ENCODE results near the gene C16orf96. TPM values are rescaled to one million over a fixed set of nuclear protein-coding genes. Genes with fewer than 3 reads are reported as not detected.

The C16orf96 gene
- total and polyA plus RNA-seq, 2 of the 8 experiments (the other 6 are each of a cell fraction or from before 2014, with no cell fraction given), result 1.0 to 1.3 TPM

DNA sequence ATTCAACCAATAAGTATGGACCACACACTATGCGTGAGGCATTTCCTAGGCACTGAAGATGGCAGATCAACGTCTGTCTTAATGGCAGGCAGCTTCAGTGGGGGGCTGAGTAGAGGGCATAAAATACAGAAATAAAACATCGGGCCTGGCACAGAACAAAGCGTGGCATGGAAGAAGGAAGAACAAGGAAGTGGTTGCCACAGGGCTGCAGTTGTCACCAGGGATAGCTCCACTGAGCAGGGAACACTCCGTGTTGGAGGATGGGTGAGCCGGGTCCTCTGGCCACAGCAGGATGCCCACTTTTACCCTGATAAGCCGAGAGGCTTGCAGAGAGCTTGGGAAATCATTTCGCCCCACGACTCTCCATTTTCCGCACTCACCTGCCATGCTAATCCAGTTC lies 23.9 kb upstream of the C16orf96 start (continued):
- TF ChIP-seq, protein P1, sequence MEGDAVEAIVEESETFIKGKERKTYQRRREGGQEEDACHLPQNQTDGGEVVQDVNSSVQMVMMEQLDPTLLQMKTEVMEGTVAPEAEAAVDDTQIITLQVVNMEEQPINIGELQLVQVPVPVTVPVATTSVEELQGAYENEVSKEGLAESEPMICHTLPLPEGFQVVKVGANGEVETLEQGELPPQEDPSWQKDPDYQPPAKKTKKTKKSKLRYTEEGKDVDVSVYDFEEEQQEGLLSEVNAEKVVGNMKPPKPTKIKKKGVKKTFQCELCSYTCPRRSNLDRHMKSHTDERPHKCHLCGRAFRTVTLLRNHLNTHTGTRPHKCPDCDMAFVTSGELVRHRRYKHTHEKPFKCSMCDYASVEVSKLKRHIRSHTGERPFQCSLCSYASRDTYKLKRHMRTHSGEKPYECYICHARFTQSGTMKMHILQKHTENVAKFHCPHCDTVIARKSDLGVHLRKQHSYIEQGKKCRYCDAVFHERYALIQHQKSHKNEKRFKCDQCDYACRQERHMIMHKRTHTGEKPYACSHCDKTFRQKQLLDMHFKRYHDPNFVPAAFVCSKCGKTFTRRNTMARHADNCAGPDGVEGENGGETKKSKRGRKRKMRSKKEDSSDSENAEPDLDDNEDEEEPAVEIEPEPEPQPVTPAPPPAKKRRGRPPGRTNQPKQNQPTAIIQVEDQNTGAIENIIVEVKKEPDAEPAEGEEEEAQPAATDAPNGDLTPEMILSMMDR (IDR thresholded peaks at IDR 0.05; ENCODE audit: control extremely low read depth in 1 of 3, insufficient read depth in 1 of 3, low read depth in 1 of 3, low read length in 3 of 3), result no peak
- TF ChIP-seq CHD1 (IDR thresholded peaks at IDR 0.05; ENCODE audit: low read depth, low read length), result no peak
- no peak for TF ChIP-seq JUN (IDR thresholded peaks at IDR 0.05; ENCODE audit: low read depth, low read length)
- TF ChIP-seq, protein P2, sequence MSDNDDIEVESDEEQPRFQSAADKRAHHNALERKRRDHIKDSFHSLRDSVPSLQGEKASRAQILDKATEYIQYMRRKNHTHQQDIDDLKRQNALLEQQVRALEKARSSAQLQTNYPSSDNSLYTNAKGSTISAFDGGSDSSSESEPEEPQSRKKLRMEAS (IDR thresholded peaks at IDR 0.05), result no peak
- no peak for TF ChIP-seq SIX5 (IDR thresholded peaks at IDR 0.05; ENCODE audit: low read depth, low read length)
- TF ChIP-seq POLR2AphosphoS5 (IDR thresholded peaks at IDR 0.05; ENCODE audit: low read depth, low read length), result no peak

Measured in H1 (cell line).